CD1c-positive myeloid dendritic cell (primary cell): ENCODE data around the gene TMEM213.

ENCODE experiments used
- DNase-seq: peaks from one replicate; pipeline ENCODE4 v3.0.0-alpha.2; 2016; ENCODE audit errors: extremely low spot score

TMEM213 gene

DNA sequence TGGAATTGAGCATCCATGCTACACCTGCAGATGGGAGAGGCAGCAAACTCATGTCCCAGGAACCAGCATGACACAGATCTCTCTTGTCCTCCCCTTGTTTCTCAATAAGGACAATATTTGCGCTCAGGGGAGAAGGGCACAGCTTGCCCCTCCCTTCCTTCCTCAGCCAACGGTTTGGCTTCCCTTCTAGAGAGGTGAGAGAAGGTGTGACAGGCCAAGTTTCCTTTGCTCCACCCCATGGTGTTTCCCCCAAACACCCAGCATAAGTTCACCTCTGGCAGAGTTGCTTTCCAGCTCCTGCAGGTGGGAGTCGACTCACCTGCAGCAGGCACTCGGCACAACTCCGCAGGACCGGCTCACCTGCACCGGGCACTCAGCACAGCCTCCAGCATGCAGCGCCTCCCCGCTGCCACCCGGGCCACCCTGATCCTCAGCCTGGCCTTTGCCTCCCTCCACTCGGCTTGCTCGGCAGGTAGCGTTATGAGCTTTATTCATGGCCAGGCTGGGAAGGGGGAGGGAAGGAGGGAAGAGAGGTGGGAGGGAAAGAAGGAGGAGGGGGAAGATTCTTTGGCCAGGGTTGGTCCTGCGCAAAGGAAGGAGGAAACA lies at the start of gene TMEM213, which contains the start of gene ATP6V0A4:
Gene TMEM213, plus strand, starts transcription at position 280 of the 606 bp plus-strand sequence. Its CDS starts 111 bp downstream, at position 391.
Gene ATP6V0A4, minus strand, starts transcription at position 482 of the 606 bp plus-strand sequence. CDS start 26,949 bp downstream, outside the sequence.
- no peak for DNase-seq

- DNase-seq = no peak
Measured at GRCh38 chr7:138748666-138749065, 49.1 kb upstream of the TMEM213 start.

DNA sequence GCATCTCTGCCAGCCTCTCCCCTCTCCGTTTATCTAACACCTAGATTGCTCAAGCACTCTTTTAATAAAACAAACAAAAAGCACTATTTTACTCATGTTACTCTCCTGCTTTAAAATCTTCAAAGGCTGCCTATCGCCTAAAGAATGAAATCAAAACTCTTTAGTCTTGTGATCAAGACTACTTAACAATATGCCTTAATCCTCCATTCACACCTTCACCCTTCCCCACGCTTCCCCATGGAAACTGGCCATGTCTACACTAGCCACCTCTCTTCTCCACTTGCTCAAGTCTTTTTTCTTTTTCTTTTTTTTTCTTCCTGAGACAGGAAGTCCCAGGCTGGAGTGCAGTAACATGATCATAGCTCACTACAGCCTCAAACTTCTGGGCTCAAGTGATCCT lies 47.8 kb upstream of the TMEM213 start:
- DNase-seq = no peak

DNA sequence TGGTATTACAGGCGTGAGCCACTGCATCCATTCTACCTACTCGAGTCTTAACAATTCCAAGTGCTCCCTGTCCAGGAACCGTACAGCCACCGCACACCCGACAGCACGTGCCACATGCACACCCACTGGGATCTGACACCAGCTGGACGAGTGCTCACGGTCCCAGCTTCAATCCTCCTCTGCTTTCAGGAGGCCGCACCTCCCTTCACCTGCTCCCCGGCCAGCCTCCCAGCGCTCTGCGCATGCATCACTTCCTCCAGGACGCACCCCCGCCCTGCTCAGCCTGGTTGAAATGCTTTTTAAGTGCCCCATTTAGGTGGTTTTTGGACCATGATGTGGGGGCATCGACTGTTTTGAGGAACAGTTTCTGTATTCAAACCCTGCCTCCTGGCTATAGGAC lies 47.3 kb upstream of the TMEM213 start:
- DNase-seq = no peak

DNA sequence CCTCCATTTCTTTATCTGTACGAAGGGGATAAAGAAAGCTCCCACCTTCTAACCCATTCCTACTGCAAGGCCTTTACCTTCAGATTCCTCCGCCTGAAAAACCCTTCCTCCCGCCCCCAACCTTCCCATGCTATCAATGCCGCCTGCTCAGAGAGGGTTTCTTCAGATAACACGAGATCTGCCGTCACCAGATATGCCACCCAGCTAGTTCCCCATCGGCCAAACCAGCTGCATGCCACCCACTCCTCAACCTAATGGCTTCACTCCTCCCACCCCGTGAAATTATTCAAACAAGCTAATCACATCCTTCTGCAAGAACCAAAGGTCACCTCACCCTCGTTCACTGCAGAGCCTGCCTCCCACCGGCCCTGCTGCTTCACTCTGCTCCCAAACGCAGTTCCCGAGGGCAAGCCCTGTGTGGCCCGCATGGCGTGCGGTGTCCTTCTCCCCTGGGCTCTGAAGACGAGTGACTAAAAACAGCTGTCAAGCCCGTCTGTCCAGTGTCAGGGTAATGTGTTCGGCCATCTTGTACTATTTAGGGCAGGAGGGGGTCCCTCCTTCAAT lies 46.8 kb upstream of the TMEM213 start:
- DNase-seq = no peak

DNA sequence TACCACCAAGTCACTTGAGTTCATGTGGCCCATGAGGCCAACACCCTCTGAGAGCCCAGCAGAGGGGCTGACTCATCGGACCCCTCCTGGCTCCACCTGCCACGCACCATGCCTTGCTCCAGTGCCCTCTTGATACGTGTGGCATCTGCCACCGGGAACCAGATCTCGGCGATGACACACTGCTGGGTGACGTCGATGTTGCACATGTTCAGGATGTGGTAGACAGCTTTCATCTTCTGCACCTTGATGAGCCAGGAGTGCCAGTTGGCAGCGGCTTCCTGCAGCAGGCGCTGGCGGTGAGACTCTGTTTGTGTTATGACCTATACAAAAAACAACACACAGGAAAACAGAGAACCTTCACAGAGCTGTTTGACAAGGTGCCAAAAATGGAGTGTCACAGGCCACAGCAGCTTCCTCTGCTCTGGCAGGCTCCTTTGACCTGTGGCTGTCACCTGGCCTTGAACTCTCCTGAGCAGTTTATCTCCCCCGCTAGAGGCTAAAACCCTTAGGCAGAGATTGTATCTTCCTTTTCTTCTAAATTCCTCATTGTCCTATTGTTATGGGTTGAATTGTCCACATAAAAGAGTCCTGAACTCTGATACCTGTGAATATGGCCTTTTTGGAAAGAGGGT lies 45.2 kb upstream of the TMEM213 start:
- DNase-seq = peak; percentile 62

- no peak for DNase-seq
Measured at GRCh38 chr7:138753150-138753518, 44.7 kb upstream of the TMEM213 start.

GRCh38 chr7:138753610-138754009 lies 44.2 kb upstream of the TMEM213 start:
- DNase-seq = no peak

DNA sequence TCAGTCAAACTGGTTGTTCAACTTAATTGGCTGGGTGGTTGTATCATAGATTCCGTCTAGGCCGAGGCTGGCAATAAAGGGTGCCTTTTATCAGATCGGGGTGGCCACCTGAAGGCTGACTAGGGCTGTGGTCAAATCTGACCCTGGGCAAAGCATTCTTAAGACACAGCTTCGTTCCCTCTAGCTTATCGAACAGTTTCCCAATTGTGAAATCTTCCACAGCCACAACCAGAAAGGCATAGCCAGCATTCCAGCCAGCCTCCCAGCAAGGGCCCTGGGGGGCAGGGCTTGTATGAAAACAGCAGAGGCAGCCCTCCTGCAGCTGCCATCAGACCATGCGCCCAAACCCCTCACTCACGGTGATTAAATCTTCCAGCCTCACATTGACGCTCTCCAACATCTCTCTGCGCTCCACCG lies 42.5 kb upstream of the TMEM213 start:
- no peak for DNase-seq

GRCh38 chr7:138755842-138756590 lies 41.8 kb upstream of the TMEM213 start:
- DNase-seq = no peak

DNA sequence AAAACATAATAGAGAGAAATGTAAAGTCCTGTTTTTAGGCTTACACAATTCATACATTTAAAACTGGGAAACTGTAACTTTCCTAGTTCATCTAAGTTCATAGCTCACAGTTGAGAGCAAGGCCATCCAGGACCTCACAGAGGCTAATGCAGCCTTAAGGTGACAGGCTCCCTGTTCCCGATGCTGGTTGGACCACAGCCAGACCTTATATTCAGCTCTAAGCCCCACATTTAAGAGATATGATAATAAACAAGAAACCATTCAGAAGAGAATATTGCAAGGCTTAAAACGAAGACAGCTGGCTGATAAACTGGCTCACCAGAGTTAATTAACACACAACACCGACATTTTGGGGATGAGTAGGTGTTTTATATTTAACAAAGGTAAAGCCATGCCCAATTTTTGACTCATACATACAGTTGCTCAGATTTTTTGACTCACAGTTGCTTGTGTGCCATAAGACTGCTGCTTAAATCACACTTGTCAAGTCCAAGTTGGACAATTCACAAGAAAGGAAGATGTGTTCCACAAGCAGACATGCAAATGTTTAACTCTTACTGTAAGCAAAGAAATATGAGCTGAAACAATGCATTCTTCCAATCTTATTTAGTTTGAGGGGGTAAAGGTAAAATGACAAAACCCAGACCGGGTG lies 41.1 kb upstream of the TMEM213 start:
- no peak for DNase-seq

GRCh38 chr7:138768241-138768640 lies 29.6 kb upstream of the TMEM213 start:
- no peak for DNase-seq

- no peak for DNase-seq
Measured at GRCh38 chr7:138770904-138771303, 26.9 kb upstream of the TMEM213 start.

- DNase-seq = no peak
Measured at GRCh38 chr7:138773176-138773575, 24.6 kb upstream of the TMEM213 start.

- DNase-seq = no peak
Measured at GRCh38 chr7:138773817-138774216, 24.0 kb upstream of the TMEM213 start.

- no peak for DNase-seq
Measured at GRCh38 chr7:138776166-138776833, 21.5 kb upstream of the TMEM213 start.

- DNase-seq = no peak
Measured at GRCh38 chr7:138781004-138781403, 16.8 kb upstream of the TMEM213 start.

DNA sequence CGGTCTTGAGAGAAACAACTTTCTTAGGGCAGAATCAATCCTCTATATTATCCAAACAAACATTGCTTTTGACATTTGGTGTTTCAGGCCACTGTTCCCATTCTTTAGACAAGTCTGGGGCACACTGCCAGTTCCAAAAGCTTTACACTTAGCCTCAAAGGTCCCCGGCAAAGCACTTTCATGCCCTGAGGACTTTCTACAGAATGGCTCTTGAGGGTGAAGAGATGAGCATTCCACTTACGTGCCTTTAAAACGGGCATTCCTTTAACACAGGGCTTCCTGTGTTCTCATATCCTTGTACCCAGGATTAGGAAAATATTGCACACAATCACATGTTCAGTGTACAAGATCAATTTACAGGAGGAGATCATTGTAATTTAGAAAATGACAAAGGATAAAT lies 13.1 kb upstream of the TMEM213 start:
- no peak for DNase-seq

GRCh38 chr7:138785587-138786437 lies 12.0 kb upstream of the TMEM213 start:
- no peak for DNase-seq

DNA sequence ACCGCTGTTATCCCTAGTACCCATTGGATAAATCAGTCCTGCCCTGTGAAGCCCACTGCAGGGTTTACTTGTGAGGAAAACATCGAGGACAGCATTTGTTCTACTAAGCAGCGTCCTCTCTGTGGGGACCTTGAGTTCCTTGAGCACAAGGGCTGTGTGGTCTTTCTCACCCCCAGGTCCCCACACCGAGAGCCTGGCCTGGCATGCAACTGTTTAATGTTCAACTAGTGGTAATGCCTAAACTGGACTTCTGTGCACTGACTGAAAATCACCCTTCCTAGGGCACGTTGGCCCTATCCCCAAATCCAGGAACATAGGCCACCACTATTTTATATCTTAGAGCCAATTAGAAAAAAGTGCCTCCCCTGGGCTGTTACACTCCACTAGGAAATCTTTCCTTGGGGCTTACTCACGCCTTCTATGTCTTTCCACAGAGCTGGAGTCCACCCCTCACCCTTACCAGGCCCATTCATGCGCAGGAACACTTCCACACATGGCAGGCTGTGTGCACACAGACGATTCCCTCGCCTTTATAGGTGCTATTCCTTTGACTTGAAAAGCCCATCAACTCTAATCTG lies 1.7 kb upstream of the TMEM213 start:
- DNase-seq = no peak
